Measurements from ENCODE around the gene IBSP. TPM values are rescaled to one million over a fixed set of nuclear protein-coding genes. Genes with fewer than 3 reads are reported as not detected.

IBSP gene
- total RNA-seq, 1 donor from 2014 or later, result not detected

DNA sequence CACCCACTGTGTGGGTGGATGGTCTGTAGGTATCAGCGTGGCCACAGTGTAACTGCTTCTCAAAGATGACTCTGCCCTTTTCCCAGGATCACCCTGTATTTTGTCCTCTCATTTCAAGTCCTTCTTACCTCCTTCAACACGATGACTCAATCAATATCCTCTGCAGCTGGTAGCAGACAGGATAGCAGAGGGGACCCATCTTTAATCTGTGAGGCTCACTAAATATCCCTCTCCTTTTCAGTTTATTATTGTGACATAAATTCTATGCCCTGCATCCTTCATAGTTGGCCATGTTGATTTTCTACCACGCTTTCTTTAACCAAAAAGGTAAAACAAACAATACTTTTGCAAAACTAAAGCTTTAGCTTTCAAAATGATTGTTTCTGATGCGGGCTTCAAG is 23.8 kb downstream of the IBSP start:
- Mint-ChIP-seq H3K9me3 (no peaks in the 10 kb centered on the region), H3K27me3 (peaks cover 14% of the 10 kb centered on the region)

GRCh38 chr4:87823724-87824123 is 24.4 kb downstream of the IBSP start:
- ATAC-seq (ENCODE audit: low read depth) (no peak), DNase-seq (no peak)
- CTCF ChIA-PET, result no interaction called here
- Mint-ChIP-seq H3K27ac (no peak overlapping the region), H3K36me3 (ENCODE audit: low read depth) (no peaks in the 10 kb centered on the region), H3K27me3 (peaks cover 19% of the 10 kb centered on the region), H3K4me1 (no peaks in the 10 kb centered on the region), H3K9me3 (no peaks in the 10 kb centered on the region), H3K4me3 (no peak overlapping the region)
- TF ChIP-seq, protein P1, sequence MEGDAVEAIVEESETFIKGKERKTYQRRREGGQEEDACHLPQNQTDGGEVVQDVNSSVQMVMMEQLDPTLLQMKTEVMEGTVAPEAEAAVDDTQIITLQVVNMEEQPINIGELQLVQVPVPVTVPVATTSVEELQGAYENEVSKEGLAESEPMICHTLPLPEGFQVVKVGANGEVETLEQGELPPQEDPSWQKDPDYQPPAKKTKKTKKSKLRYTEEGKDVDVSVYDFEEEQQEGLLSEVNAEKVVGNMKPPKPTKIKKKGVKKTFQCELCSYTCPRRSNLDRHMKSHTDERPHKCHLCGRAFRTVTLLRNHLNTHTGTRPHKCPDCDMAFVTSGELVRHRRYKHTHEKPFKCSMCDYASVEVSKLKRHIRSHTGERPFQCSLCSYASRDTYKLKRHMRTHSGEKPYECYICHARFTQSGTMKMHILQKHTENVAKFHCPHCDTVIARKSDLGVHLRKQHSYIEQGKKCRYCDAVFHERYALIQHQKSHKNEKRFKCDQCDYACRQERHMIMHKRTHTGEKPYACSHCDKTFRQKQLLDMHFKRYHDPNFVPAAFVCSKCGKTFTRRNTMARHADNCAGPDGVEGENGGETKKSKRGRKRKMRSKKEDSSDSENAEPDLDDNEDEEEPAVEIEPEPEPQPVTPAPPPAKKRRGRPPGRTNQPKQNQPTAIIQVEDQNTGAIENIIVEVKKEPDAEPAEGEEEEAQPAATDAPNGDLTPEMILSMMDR (IDR thresholded peaks at IDR 0.05), result no peak
- intact Hi-C loops (cut with micrococcal nuclease), result no loop called here
- POLR2A ChIA-PET, result no interaction called here

More for the DNA sequence above, 23.8 kb downstream of the IBSP start:
- ChIA-PET CTCF (no interaction called here), POLR2A (no interaction called here)
- ATAC-seq (ENCODE audit: low read depth) (no peak), DNase-seq (no peak)
- Mint-ChIP-seq H3K27ac (no peak overlapping the region), H3K36me3 (ENCODE audit: low read depth) (no peaks in the 10 kb centered on the region), H3K4me1 (no peaks in the 10 kb centered on the region), H3K4me3 (no peak overlapping the region)
- intact Hi-C loops (cut with micrococcal nuclease), result no loop called here
- TF ChIP-seq, protein P1 (IDR thresholded peaks at IDR 0.05), result no peak

DNA sequence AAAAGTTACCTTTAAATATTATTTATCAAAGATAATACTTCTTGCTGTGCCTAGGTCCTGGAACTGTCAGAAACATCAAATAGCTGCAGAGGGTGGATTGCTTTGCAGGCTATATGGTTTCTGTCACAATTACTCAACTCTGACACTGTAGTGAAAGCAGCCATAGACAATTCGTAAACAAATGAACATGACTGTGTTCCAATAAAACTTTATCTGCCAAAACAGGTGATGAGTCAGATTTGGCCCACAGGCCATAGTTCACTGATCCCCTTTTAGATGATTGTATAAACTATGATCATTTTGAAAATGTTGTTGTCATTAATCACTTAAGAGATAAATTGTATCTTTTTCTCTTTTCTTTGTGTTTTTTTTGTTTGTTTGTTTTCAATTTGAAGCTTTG is 25.0 kb downstream of the IBSP start:
- TF ChIP-seq, protein P1 (IDR thresholded peaks at IDR 0.05), result no peak
- H3K4me3 Mint-ChIP-seq, result no peak overlapping the region
- H3K27me3 Mint-ChIP-seq, result peaks cover 19% of the 10 kb centered on the region
- ChIA-PET POLR2A (no interaction called here), CTCF (no interaction called here)
- no peaks in the 10 kb centered on the region for H3K4me1 Mint-ChIP-seq
- ATAC-seq (ENCODE audit: low read depth), result no peak
- no peak for DNase-seq
- H3K9me3 Mint-ChIP-seq, result no peaks in the 10 kb centered on the region
- no peak overlapping the region for H3K27ac Mint-ChIP-seq
- H3K36me3 Mint-ChIP-seq (ENCODE audit: low read depth), result no peaks in the 10 kb centered on the region
- intact Hi-C loops (cut with micrococcal nuclease), result no loop called here

DNA sequence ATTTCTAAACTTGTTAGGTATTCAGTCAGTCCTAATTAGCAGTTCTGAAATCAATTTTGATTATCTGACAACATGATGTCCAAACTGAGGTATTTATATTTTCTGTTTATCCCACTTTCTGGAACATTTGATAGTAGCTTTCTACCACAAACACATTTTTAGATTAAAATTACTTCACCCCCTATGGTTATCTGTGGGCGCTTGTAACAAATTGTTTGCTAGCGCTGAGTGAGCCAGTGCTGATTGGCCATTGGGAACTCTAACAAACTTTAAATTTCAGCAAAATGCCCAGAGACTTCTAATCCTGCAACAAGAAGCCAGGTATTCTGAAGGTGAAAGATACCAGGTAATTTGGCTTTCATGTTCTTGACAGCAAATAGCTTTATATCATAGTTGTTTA is 33.3 kb downstream of the IBSP start, which contains the start of gene MEPE:
Gene MEPE (plus strand): TSS at position 301 of the 400 bp plus-strand sequence. CDS start 1,746 bp downstream, outside the sequence.
- no peaks in the 10 kb centered on the region for H3K36me3 Mint-ChIP-seq (ENCODE audit: low read depth)
- TF ChIP-seq, protein P1 (IDR thresholded peaks at IDR 0.05), result no peak
- no peaks in the 10 kb centered on the region for H3K4me1 Mint-ChIP-seq
- ATAC-seq (ENCODE audit: low read depth) (no peak), DNase-seq (no peak)
- H3K4me3 Mint-ChIP-seq, result no peak within 1 kb of the TSS
- CTCF ChIA-PET, result no interaction called here
- H3K27ac Mint-ChIP-seq, result no peak within 1 kb of the TSS
- H3K9me3 Mint-ChIP-seq, result no peaks in the 10 kb centered on the region
- peaks cover 9% of the 10 kb centered on the region for H3K27me3 Mint-ChIP-seq
- intact Hi-C loops (cut with micrococcal nuclease), result no loop called here
- POLR2A ChIA-PET, result no interaction called here

GRCh38 chr4:87834401-87834800 is 35.0 kb downstream of the IBSP start:
- H3K27me3 Mint-ChIP-seq, result peaks cover 7% of the 10 kb centered on the region
- CTCF ChIA-PET, result no interaction called here
- intact Hi-C loops (cut with micrococcal nuclease), result no loop called here

More at GRCh38 chr4:87834401-87834800, 35.0 kb downstream of the IBSP start:
- no peak overlapping the region for H3K4me3 Mint-ChIP-seq
- no peaks in the 10 kb centered on the region for H3K4me1 Mint-ChIP-seq
- no peak for DNase-seq
- no peaks in the 10 kb centered on the region for H3K9me3 Mint-ChIP-seq
- H3K36me3 Mint-ChIP-seq (ENCODE audit: low read depth), result no peaks in the 10 kb centered on the region
- no peak for ATAC-seq (ENCODE audit: low read depth)
- no peak overlapping the region for H3K27ac Mint-ChIP-seq
- POLR2A ChIA-PET, result no interaction called here
- TF ChIP-seq, protein P1 (IDR thresholded peaks at IDR 0.05), result no peak

Data from activated B cell treated with CpG ODN at 0.5 μM for 24 hours (primary cell).